Keratinocyte (primary cell): ENCODE data around the gene UBLCP1. TPM values are rescaled to one million over a fixed set of nuclear protein-coding genes. Genes with fewer than 3 reads are reported as not detected.

ENCODE experiments used
- DNase-seq: peaks from one replicate; pipeline ENCODE4 v3.0.0-alpha.2; 2011; ENCODE audit warnings: low read depth, missing footprints, low spot score
- FAIRE-seq: peaks from 2 replicates; lab custom pipeline; 2011; peaks lifted over from hg19 to GRCh38; lab: Jason Lieb, UNC
- H2AFZ ChIP-seq: 2 replicates; pipeline ENCODE4 v1.6.0; 2012; ENCODE audit warnings: low read length, control low read depth, inconsistent platforms; ENCODE audit not compliant: control insufficient read depth
- H3K27ac ChIP-seq: 2 replicates; pipeline ENCODE4 v1.5.1; 2011; ENCODE audit warnings: low read length; ENCODE audit not compliant: control insufficient read depth, insufficient read depth
- H3K27me3 ChIP-seq: 3 replicates; pipeline ENCODE4 v1.6.0; 2011; ENCODE audit warnings: low read length; ENCODE audit not compliant: control insufficient read depth, insufficient read depth; ENCODE audit errors: extremely low read depth
- H3K36me3 ChIP-seq, 2 experiments: 2 replicates in 1 of 2; 3 replicates in 1 of 2; pipeline ENCODE4 v1.5.1; 2011; ENCODE audit warnings: low read length in 2 of 2, mild to moderate bottlenecking in 1 of 2; ENCODE audit not compliant: control insufficient read depth in 2 of 2, insufficient read depth in 2 of 2; ENCODE audit errors: extremely low read depth in 1 of 2
- H3K4me1 ChIP-seq: 3 replicates; pipeline ENCODE4 v1.5.1; 2011; ENCODE audit warnings: low read length; ENCODE audit not compliant: control insufficient read depth, insufficient read depth; ENCODE audit errors: extremely low read depth
- H3K4me2 ChIP-seq: 3 replicates; pipeline ENCODE4 v1.6.0; 2011; ENCODE audit warnings: low read depth, low read length; ENCODE audit not compliant: control insufficient read depth, insufficient read depth; ENCODE audit errors: extremely low read depth
- H3K4me3 ChIP-seq, 3 experiments: fragments of 200-600 bp in 1 of 3; sonication (generic) in 1 of 3; 2 replicates in 2 of 3; 3 replicates in 1 of 3; pipeline ENCODE4 v1.5.1; 2011 to 2016; ENCODE audit warnings: low read length in 3 of 3, mild to moderate bottlenecking in 3 of 3, control low read depth in 2 of 3, inconsistent platforms in 1 of 3, low read depth in 1 of 3, mixed read lengths in 1 of 3, mixed run types in 1 of 3, moderate library complexity in 1 of 3; ENCODE audit not compliant: control insufficient read depth in 2 of 3, insufficient read depth in 2 of 3; ENCODE audit errors: extremely low read depth in 1 of 3
- H3K79me2 ChIP-seq: 2 replicates; pipeline ENCODE4 v1.6.0; 2012; ENCODE audit warnings: low read length; ENCODE audit not compliant: control insufficient read depth, insufficient read depth
- H3K9ac ChIP-seq: 3 replicates; pipeline ENCODE4 v1.6.0; 2011; ENCODE audit warnings: low read length; ENCODE audit not compliant: control insufficient read depth, insufficient read depth; ENCODE audit errors: extremely low read depth
- H3K9me1 ChIP-seq: 3 replicates; pipeline ENCODE4 v1.6.0; 2011; ENCODE audit warnings: low read length; ENCODE audit not compliant: control insufficient read depth, insufficient read depth; ENCODE audit errors: extremely low read depth
- H3K9me3 ChIP-seq: 2 replicates; pipeline ENCODE4 v1.5.1; 2012; ENCODE audit warnings: low read depth, low read length; ENCODE audit not compliant: control insufficient read depth
- H4K20me1 ChIP-seq: 3 replicates; pipeline ENCODE4 v1.6.0; 2011; ENCODE audit warnings: low read length; ENCODE audit not compliant: control insufficient read depth, insufficient read depth; ENCODE audit errors: extremely low read depth
- CTCF ChIP-seq, 3 experiments: IDR thresholded peaks in 1 of 3; conservative IDR thresholded peaks in 1 of 3; optimal IDR thresholded peaks in 1 of 3; 2 replicates in 2 of 3; 3 replicates in 1 of 3; pipeline versions ENCODE3 to v1.5.1; 2011; ENCODE audit warnings: low read length in 3 of 3, mild to moderate bottlenecking in 3 of 3, moderate library complexity in 2 of 3, control low read depth in 1 of 3, inconsistent platforms in 1 of 3; ENCODE audit not compliant: insufficient read depth in 2 of 3; ENCODE audit errors: extremely low read depth in 1 of 3
- EZH2 ChIP-seq: IDR thresholded peaks from one replicate; pipeline ENCODE4 v1.6.1; 2012; ENCODE audit warnings: inconsistent platforms, mild to moderate bottlenecking, low read length, moderate library complexity
- dilution Hi-C: fragments of 300-500 bp; cut with MboI; formaldehyde crosslinking; loops from one replicate; pipeline ENCODE4 v1.7.0; 2020; ENCODE audit warnings: low sequenced_read_pairs; ENCODE audit not compliant: extremely low pct_ligation_motif_present
- polyA plus RNA-seq, 5 experiments: library from polyadenylated mRNA; depleted of rRNA in 3 of 5; stranded (reverse) in 3 of 5; stranded (forward) in 1 of 5; unstranded in 1 of 5; fragments of >200 nt; gene quantifications; 1 replicate in 1 of 5; 2 replicates in 3 of 5; 3 replicates in 1 of 5; pipeline versions ENCODE4 v1.2.1 to v1.2.3, GENCODE V29; 2011 to 2012; ENCODE audit warnings: missing spikeins in 2 of 5, low read depth in 1 of 5, low replicate concordance in 1 of 5

The UBLCP1 gene
- polyA plus RNA-seq, 1 donor (not counting 4 experiments of a cell fraction or from before 2014, with no cell fraction given): 42.5 TPM

- Histone ChIP-seq H2AFZ (no peak overlapping the region), H3K9me1 (no peaks in the 10 kb centered on the region), H3K36me3 (no peaks in the 10 kb centered on the region), H3K4me1 (no peaks in the 10 kb centered on the region), H3K27me3 (no peaks in the 10 kb centered on the region), H3K4me3 (no peak overlapping the region), H3K9me3 (no peaks in the 10 kb centered on the region), H4K20me1 (no peaks in the 10 kb centered on the region), H3K9ac (no peak overlapping the region), H3K4me2 (no peak overlapping the region), H3K79me2 (no peaks in the 10 kb centered on the region), H3K27ac (no peak overlapping the region)
- FAIRE-seq (no peak), DNase-seq (no peak)
- TF ChIP-seq EZH2: no peak
- TF ChIP-seq CTCF (optimal IDR thresholded peaks at IDR 0.05 in 1 of 3, IDR thresholded peaks at IDR 0.05 in 1 of 3, conservative IDR thresholded peaks at IDR 0.05 in 1 of 3; ENCODE audit: extremely low read depth in 1 of 3, insufficient read depth in 2 of 3, low read length in 3 of 3): no peak
- dilution Hi-C loops: no loop called here
These were observed 56.3 kb downstream of the UBLCP1 start for GRCh38 chr5:159319363-159319762.

DNA sequence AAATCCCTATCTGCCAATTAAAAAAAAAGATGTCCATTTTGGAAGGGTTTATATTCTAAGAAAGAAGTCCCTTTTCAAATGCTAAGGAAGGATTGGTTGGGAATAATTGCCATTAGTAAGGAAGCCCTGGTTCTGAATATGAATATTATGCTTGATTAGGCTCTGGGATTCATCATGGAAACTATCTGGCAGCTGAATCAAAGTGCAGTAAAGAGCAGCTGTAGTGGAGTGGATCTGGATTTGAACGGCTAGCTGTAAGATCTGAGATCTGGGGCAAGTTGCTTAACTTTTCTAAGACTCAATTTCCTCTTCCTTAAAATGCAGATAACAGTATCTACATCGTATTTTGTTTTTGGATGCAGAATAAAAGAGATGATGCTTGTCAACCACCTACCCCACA is 56.7 kb downstream of the UBLCP1 start:
- H3K9me3 ChIP-seq: no peaks in the 10 kb centered on the region
- no peak overlapping the region for H3K27ac ChIP-seq
- H3K9ac ChIP-seq: no peak overlapping the region
- H3K4me1 ChIP-seq: no peaks in the 10 kb centered on the region
- H2AFZ ChIP-seq: no peak overlapping the region
- DNase-seq: no peak
- H3K9me1 ChIP-seq: no peaks in the 10 kb centered on the region
- dilution Hi-C loops: no loop called here
- FAIRE-seq: no peak
- H3K27me3 ChIP-seq: no peaks in the 10 kb centered on the region
- no peaks in the 10 kb centered on the region for H3K79me2 ChIP-seq
- no peak for TF ChIP-seq EZH2
- no peak for TF ChIP-seq CTCF (optimal IDR thresholded peaks at IDR 0.05 in 1 of 3, IDR thresholded peaks at IDR 0.05 in 1 of 3, conservative IDR thresholded peaks at IDR 0.05 in 1 of 3; ENCODE audit: extremely low read depth in 1 of 3, insufficient read depth in 2 of 3, low read length in 3 of 3)
- no peaks in the 10 kb centered on the region for H4K20me1 ChIP-seq
- H3K36me3 ChIP-seq: no peaks in the 10 kb centered on the region
- no peak overlapping the region for H3K4me2 ChIP-seq
- H3K4me3 ChIP-seq: no peak overlapping the region
